MM.1S (cell line): ENCODE data around the gene AADAC.
"Not testable (repeated sequence)": the region's sequence is repeated elsewhere in the genome, so short reads cannot be mapped to it uniquely, and the experiment has no call there.

Experiments
- DNase-seq: peaks from one replicate; pipeline ENCODE4 v3.0.0-alpha.2; 2015
- H2AFZ ChIP-seq: fragments of 300-600 bp; sonication (generic); 2 replicates; pipeline ENCODE4 v1.6.0; 2016; ENCODE audit warnings: antibody characterized with exemption, low read length
- H3F3A ChIP-seq: fragments of 300-600 bp; sonication (generic); 2 replicates; pipeline ENCODE4 v1.6.1; 2016; ENCODE audit warnings: mild to moderate bottlenecking, antibody characterized with exemption, low read length, moderate library complexity, mixed read lengths; ENCODE audit not compliant: insufficient read depth
- H3K27ac ChIP-seq: fragments of 300-600 bp; sonication (generic); 2 replicates; pipeline ENCODE4 v1.5.1; 2016; ENCODE audit warnings: mild to moderate bottlenecking, low read length
- H3K27me3 ChIP-seq: fragments of 300-600 bp; sonication (generic); replicated peaks from 2 replicates; pipeline ENCODE4 v1.6.0; 2016; ENCODE audit warnings: low read length; ENCODE audit not compliant: insufficient read depth
- H3K36me3 ChIP-seq: fragments of 300-600 bp; sonication (generic); replicated peaks from 2 replicates; pipeline ENCODE4 v1.6.1; 2016; ENCODE audit warnings: mild to moderate bottlenecking, low read length, mixed read lengths; ENCODE audit not compliant: insufficient read depth
- H3K4me1 ChIP-seq: fragments of 300-600 bp; sonication (generic); 2 replicates; pipeline ENCODE4 v1.6.1; 2016; ENCODE audit warnings: low read length, mixed read lengths
- H3K4me2 ChIP-seq: fragments of 300-600 bp; sonication (generic); 2 replicates; pipeline ENCODE4 v1.6.0; 2016; ENCODE audit warnings: low read depth, low read length
- H3K4me3 ChIP-seq: fragments of 300-600 bp; sonication (generic); 2 replicates; pipeline ENCODE4 v1.5.1; 2016; ENCODE audit warnings: low read length, mixed read lengths
- H3K79me2 ChIP-seq: fragments of 300-600 bp; sonication (generic); 2 replicates; pipeline ENCODE4 v1.6.1; 2016; ENCODE audit warnings: mixed run types, low read length, mixed read lengths
- H3K9ac ChIP-seq: fragments of 300-600 bp; sonication (generic); 2 replicates; pipeline ENCODE4 v1.6.1; 2016; ENCODE audit warnings: low read length, mixed read lengths
- H3K9me2 ChIP-seq: fragments of 300-600 bp; sonication (generic); replicated peaks from 2 replicates; pipeline ENCODE4 v1.6.1; 2016; ENCODE audit warnings: mild to moderate bottlenecking, low read length, mixed read lengths; ENCODE audit not compliant: insufficient read depth
- H3K9me3 ChIP-seq: fragments of 300-600 bp; sonication (generic); replicated peaks from 2 replicates; pipeline ENCODE4 v1.6.1; 2016; ENCODE audit warnings: mild to moderate bottlenecking, low read length, mixed read lengths; ENCODE audit not compliant: insufficient read depth
- H4K20me1 ChIP-seq: fragments of 300-600 bp; sonication (generic); 2 replicates; pipeline ENCODE4 v1.6.1; 2016; ENCODE audit warnings: mild to moderate bottlenecking, low read length, moderate library complexity, mixed read lengths; ENCODE audit not compliant: insufficient read depth
- CTCF ChIP-seq: fragments of 300-600 bp; sonication (generic); IDR thresholded peaks from 2 replicates; pipeline ENCODE4 v1.5.1; 2016; ENCODE audit warnings: antibody characterized with exemption, low read length, mixed read lengths
- EZH2 ChIP-seq: fragments of 300-600 bp; sonication (generic); optimal IDR thresholded peaks from 2 replicates; pipeline ENCODE3; 2017; ENCODE audit warnings: low read depth, mild to moderate bottlenecking, antibody characterized with exemption, low read length, mixed read lengths
- EZH2phosphoT487 ChIP-seq: fragments of 300-600 bp; sonication (generic); IDR thresholded peaks from 2 replicates; pipeline ENCODE4 v1.6.1; 2018; ENCODE audit warnings: antibody characterized with exemption, low read length

The AADAC gene, protein sequence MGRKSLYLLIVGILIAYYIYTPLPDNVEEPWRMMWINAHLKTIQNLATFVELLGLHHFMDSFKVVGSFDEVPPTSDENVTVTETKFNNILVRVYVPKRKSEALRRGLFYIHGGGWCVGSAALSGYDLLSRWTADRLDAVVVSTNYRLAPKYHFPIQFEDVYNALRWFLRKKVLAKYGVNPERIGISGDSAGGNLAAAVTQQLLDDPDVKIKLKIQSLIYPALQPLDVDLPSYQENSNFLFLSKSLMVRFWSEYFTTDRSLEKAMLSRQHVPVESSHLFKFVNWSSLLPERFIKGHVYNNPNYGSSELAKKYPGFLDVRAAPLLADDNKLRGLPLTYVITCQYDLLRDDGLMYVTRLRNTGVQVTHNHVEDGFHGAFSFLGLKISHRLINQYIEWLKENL

GRCh38 chr3:151813799-151814198 lies at the start of gene AADAC:
AADAC (plus strand) TSS chr3:151814116; CDS start chr3:151814163, 47 bp downstream.
- no peaks in the 10 kb centered on the region for H3K4me1 ChIP-seq
- no peaks in the 10 kb centered on the region for H3K36me3 ChIP-seq
- no peaks in the 10 kb centered on the region for H3K9me3 ChIP-seq
- no peak within 1 kb of the TSS for H2AFZ ChIP-seq
- no peaks in the 10 kb centered on the region for H3K9me2 ChIP-seq
- no peaks in the 10 kb centered on the region for H3F3A ChIP-seq
- H3K4me3 ChIP-seq, result no peak within 1 kb of the TSS
- H3K79me2 ChIP-seq, result no peaks in the 10 kb centered on the region
- H3K9ac ChIP-seq, result no peak within 1 kb of the TSS
- TF ChIP-seq EZH2phosphoT487 (no peak), CTCF (no peak), EZH2 (no peak)
- H3K4me2 ChIP-seq, result no peak within 1 kb of the TSS
- H3K27me3 ChIP-seq, result no peaks in the 10 kb centered on the region
- H4K20me1 ChIP-seq, result no peaks in the 10 kb centered on the region
- no peak within 1 kb of the TSS for H3K27ac ChIP-seq
- DNase-seq, result no peak

- H3K4me3 ChIP-seq, result not testable (repeated sequence)
Measured at GRCh38 chr3:151764699-151765098, 49.2 kb upstream of the AADAC start.

DNA sequence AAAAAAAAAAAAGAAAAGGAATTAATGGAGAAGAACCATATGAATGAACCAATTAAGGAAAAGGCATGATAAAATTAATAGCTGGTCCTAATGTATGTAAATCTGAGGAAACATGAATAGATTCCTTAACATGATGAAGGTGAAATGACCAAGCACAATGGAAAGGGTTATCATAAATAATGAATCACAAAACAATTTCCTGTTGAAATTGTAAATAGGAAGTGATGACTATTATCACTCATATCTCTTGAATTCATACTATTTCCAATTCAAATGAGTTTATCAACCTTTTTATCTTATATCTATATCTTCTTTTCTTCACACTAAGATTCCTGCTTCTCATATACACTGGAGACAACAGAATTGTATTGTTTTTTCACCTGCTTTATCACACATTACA lies 48.2 kb upstream of the AADAC start:
- Histone ChIP-seq H3K9me3 (no peaks in the 10 kb centered on the region), H3K4me1 (no peaks in the 10 kb centered on the region), H3K9me2 (no peaks in the 10 kb centered on the region), H3K4me3 (no peak overlapping the region), H3K36me3 (no peaks in the 10 kb centered on the region), H3K9ac (no peak overlapping the region), H3K27me3 (no peaks in the 10 kb centered on the region), H3F3A (no peaks in the 10 kb centered on the region), H3K4me2 (no peak overlapping the region), H2AFZ (no peak overlapping the region), H3K79me2 (no peaks in the 10 kb centered on the region), H3K27ac (no peak overlapping the region), H4K20me1 (no peaks in the 10 kb centered on the region)
- no peak for DNase-seq
- TF ChIP-seq EZH2phosphoT487, result no peak
- no peak for TF ChIP-seq CTCF
- no peak for TF ChIP-seq EZH2

More at GRCh38 chr3:151764699-151765098, 49.2 kb upstream of the AADAC start:
- not testable (repeated sequence) for H3K36me3 ChIP-seq, H3K4me1 ChIP-seq, H3K9ac ChIP-seq, H3K27me3 ChIP-seq, H4K20me1 ChIP-seq, H3K9me2 ChIP-seq, H2AFZ ChIP-seq, H3K27ac ChIP-seq, H3K79me2 ChIP-seq, H3K9me3 ChIP-seq, DNase-seq, H3K4me2 ChIP-seq, H3F3A ChIP-seq

DNA sequence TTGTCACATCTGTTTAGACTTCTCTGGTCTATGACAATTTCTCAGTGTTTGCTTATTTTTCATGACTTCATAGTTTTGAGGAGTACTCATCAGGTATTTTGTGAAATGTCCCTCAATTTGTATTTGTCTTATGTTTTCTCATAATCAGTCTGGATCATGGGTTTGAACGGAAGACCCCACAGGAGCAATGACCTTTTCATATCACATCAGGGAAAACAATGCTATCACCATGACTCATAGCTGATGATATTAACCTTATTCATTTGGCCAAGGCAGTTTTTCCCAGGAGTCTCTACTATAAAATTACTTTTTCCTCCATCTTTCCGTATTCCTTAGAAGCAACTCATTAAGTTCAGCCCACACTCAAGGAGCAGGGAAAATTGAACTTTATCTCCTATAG lies 47.5 kb upstream of the AADAC start:
- Histone ChIP-seq H3K4me2 (no peak overlapping the region), H3K36me3 (no peaks in the 10 kb centered on the region), H3K4me1 (no peaks in the 10 kb centered on the region), H3K27ac (no peak overlapping the region), H3F3A (no peaks in the 10 kb centered on the region), H3K9ac (no peak overlapping the region), H3K4me3 (no peak overlapping the region), H3K27me3 (no peaks in the 10 kb centered on the region), H3K9me3 (no peaks in the 10 kb centered on the region), H3K79me2 (no peaks in the 10 kb centered on the region), H3K9me2 (no peaks in the 10 kb centered on the region), H4K20me1 (no peaks in the 10 kb centered on the region), H2AFZ (no peak overlapping the region)
- TF ChIP-seq CTCF (no peak), EZH2 (no peak), EZH2phosphoT487 (no peak)
- no peak for DNase-seq
